NOMO-1 (cell line): ENCODE data around the gene PDE4D.

ENCODE experiments used
- DNase-seq, 2 experiments: peaks; one replicate each; lab custom pipeline; 2025; ENCODE audit not compliant: unreplicated experiment in 2 of 2; lab: John Stamatoyannopoulos, UW

PDE4D gene

DNA sequence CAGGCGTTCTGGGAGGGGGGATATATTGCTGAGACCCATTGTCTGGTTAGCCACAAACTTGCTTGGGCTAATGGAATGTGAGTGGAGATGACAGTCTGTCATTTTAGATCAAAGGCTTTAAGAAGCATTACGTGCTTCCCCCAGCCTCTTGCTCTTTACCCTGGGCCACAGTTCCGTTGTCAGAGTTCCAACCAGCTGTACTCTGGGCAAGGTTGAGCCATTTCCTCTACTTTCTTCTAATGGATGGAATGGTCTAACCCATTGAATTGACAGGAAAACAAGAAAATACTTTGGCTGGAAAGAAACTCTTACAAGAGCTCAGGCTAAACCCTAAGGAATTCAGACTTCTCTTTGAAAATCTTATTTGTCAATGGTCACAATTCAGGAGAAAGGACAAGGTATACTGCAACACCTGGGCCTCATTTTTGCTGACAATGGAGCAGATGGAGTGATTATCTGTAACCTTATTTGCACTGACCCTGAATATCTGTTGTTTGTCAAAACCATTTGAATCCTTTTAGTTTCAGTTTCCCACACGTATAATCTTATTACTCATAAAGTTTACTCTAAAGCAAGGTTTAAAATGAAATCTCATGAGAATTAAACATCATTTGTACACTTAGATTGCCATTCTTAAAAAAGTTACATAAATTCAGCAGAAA, 231.4 kb downstream of the PDE4D start:
- DNase-seq = no peak

GRCh38 chr5:59661311-59661710, 232.2 kb downstream of the PDE4D start:
- no peak for DNase-seq

GRCh38 chr5:59660737-59661136, 232.8 kb downstream of the PDE4D start:
- DNase-seq = no peak

DNA sequence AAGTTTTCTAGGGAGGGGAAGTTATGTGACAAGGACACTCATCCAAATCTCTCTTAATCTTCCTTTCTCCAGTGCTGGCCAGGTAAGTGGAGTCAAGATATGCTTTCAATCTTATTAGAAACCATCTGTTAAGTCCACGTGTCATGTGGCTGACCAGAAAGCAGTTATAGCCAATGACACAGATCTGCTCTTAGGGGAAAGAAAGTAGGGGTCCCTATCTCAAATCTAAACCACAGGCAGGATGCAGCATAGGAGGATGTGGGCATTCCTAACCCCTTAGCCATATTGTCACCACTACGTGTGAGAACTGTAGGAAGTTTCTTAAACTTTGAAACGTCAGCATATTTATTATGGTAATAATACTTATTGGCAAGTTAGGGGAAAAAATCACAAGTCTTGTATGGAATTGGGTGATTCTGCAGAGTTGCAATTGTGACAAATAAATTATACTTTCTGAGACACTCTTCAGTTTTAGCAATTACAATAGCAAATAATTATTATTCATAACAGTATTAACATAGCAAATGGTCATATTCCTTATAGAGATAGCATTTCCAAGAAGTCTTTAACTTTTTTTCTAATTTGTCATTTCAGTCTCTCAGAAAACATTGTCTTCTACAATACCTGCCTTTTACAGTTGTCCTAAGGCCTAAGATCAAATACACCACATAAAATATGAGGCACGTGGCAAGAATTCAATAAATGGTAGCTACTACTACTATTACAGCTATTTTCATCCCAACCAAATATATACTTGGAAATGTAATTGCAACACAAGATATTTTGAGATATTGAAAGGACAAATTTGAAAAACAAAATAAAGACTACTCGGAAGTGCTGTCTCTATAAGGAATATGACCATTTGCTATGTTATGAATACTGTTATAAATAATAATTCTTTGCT, 236.9 kb downstream of the PDE4D start:
- DNase-seq = no peak

DNA sequence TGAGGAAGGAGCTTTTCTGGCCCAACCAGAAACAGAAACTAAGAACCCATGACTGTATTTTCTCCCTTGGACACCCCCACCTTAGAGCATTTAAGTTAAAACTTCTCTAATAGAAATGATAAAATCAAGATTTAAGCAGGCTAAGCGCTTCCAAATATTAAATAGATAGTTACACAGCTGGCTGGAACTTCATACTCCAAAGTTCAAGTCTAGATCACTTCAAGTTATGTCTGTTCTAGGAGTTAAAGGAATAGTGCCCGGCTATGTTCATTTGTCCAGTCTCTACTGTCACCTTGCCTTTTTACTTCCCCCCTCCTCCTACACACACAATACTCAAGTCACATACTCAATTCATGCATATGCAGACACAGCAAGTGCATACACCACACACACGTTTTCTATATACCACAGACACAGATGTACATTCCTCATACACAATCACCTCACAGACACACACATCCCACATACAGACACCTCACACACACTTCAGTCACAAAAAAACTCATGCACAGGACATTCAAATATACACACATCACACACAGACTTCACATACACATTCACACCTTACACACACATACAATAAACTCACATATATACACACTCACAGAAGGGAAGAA, 237.7 kb downstream of the PDE4D start:
- no peak for DNase-seq

DNA sequence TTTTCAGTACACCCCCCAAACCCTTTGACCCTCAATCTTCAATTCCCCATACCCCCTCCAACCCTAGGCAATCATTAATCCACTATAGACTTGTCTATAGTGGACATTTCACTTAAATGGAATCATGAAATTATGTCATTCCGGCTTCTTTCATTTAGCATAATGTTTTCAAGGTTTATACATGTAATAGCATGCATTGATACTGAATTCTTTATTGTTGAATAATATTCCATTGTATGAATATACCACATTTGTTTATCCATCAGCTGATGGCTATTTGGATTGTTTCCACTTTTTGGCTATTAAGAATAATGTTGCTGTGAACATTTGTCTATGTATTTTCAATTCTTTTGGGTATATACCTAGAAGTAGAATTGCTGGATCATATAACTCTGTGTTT, 238.8 kb downstream of the PDE4D start:
- no peak for DNase-seq

GRCh38 chr5:59652449-59652848, 241.1 kb downstream of the PDE4D start:
- no peak for DNase-seq

- no peak for DNase-seq
These were observed 244.3 kb downstream of the PDE4D start for GRCh38 chr5:59648949-59649921.

DNA sequence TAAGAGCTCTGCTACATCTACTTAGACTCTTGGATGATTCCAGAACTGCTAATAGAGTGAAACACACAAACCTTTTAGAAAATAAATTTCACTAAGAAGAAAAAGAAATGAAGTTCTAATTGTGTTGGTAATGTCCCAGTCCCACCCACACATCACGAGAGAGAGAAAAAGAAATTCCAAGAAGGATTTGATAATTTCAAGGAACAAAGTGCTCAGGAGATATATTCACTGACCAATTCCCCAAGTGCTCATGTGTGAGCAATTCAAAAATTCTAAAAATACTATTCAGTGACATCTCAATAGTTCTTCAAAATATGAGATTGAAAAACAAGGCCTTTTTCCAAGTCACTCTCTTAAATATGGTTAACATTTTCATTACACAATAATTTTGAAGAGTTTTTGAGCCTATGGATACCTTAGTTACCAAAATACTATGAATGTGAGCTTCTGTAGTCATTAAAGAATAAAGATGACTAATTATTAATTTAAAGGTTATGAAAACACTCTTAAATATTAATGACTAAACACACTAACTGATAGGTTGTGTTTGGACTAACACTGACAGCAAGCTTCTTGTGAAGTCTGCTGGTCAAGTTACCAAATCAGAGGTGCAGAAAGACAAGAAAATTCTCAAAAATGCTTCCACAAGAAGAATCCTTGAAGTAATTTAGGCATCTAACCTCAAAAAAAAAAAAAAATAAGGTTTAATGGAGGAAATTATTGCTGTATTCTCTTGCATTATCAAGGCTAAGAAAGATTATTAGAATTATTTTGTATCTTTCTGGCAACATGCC, 245.3 kb downstream of the PDE4D start:
- DNase-seq = no peak

DNA sequence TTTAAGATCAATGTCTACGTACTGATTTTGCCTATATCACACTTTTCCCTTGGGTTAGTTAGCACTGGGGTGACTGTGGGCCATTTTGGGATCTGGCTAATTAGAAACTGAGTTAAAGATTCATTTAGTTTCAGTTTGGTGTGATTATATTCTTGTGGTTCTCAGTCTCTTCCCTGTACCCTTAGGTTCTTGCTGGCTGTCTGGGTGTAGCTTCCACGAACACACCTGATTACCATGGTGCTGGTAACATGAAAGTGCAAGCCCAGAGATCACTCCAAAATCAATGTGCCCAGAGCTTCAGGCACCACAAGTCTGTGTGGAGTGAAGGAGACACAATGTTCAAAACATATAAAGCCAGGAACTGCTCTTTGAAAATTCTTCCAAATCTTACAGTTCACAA, 248.1 kb downstream of the PDE4D start:
- DNase-seq = no peak

- DNase-seq = no peak
These were observed 253.1 kb downstream of the PDE4D start for GRCh38 chr5:59640411-59640810.

DNA sequence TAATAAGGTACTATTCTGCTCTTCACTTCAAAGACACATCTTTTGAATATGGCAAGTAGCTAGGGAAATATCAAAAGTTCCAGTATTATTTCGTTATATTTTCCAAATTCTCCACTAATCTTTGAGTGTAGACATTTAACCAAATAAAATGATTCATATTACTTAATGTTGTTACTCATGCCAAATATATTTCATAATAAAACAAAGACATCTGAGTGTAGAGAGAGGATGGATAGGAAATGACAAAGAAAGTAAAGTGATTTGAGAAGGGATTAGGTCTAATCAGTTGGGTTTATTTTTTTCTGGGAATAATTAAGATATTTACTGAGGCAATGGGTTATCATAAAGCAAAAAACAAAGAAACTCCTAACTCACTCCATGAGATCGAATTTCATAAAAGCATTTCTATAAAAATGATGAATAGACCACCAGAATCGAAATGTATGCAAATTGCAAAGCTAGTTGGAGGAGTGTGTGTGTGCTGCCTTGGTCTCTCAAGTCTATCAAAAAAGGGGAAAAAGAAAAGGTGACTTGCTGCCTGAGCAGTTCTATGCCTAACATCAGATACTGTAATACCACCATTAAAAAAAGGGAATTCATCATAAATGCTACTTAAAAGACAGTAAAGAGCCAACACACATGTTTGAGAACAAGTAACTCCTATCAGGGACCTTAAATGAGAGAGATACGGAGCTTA, 255.5 kb downstream of the PDE4D start:
- DNase-seq = no peak

- DNase-seq = no peak
These were observed 264.0 kb downstream of the PDE4D start for GRCh38 chr5:59629561-59629960.

DNA sequence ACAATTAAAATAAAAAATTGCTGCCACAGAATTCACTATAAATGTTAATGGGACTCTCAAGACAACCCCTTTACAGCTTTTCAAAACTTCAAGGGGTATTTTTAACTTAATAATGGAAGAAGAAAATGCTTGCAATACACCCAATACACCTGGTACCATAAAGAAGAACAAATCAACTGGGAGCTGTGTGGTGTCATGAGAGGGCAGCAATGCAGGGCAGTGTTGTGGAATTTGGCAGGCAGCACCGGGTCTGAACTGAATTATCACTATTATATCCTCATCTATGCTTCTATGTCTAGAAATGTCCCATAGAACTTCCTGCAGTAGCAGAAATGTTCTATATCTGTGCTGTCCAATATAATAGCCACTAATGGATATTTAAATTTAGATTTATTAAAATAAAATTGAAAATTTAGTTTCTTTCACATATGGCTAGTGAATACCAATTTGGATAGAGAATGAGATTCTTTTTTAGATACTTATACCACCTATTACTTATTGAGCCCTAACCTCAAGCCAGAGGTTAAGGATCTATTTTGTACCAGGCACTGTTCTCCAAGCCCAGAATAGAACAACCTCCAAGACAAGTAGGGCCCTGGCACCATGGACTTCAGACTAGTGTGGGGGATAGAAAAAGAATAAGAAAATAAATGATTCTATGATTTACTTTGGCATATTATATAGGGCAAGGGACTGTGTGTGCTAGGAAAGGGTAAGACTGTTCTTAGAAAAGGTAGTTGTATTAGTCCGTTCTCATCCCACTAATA, 265.3 kb downstream of the PDE4D start:
- DNase-seq = no peak

- no peak for DNase-seq
These were observed 268.6 kb downstream of the PDE4D start for GRCh38 chr5:59624898-59625297.

- no peak for DNase-seq
These were observed 270.7 kb downstream of the PDE4D start for GRCh38 chr5:59622848-59623247.

GRCh38 chr5:59621477-59621876, 272.0 kb downstream of the PDE4D start:
- DNase-seq = no peak

GRCh38 chr5:59620535-59621212, 272.9 kb downstream of the PDE4D start:
- DNase-seq = peak in 1 of 2 experiments; percentile 33
